ENCODE measurements around the gene P2RX2. TPM values are rescaled to one million over a fixed set of nuclear protein-coding genes. Genes with fewer than 3 reads are reported as not detected.
"Not testable (repeated sequence)": the region's sequence is repeated elsewhere in the genome, so short reads cannot be mapped to it uniquely, and the experiment has no call there.

P2RX2 gene
- total RNA-seq, 1 donor, result not detected

DNA sequence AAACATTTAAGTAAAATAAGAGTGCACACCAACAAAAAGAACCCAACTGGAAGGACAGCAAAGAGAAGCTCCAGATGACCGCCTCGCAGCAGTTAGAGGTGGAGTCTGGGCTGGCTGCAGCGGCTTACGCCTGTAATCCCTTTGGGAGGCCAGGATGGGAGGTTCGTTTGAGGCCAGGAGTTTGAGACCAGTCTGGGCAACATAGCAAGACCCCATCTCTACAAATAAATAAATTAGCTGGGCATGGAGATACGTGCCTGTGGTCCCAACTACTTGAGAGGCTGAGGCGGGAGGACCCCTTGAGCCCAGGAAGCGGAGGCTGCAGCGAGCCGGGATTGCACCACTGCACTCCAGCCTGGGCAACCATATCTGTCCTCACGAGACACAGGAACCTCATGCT, 23.4 kb upstream of the P2RX2 start:
- DNase-seq (ENCODE audit: low read depth), result no peak
- no peak overlapping the region for H3K4me3 ChIP-seq (ENCODE audit: low read depth, low read length)
- TF ChIP-seq, protein P1, sequence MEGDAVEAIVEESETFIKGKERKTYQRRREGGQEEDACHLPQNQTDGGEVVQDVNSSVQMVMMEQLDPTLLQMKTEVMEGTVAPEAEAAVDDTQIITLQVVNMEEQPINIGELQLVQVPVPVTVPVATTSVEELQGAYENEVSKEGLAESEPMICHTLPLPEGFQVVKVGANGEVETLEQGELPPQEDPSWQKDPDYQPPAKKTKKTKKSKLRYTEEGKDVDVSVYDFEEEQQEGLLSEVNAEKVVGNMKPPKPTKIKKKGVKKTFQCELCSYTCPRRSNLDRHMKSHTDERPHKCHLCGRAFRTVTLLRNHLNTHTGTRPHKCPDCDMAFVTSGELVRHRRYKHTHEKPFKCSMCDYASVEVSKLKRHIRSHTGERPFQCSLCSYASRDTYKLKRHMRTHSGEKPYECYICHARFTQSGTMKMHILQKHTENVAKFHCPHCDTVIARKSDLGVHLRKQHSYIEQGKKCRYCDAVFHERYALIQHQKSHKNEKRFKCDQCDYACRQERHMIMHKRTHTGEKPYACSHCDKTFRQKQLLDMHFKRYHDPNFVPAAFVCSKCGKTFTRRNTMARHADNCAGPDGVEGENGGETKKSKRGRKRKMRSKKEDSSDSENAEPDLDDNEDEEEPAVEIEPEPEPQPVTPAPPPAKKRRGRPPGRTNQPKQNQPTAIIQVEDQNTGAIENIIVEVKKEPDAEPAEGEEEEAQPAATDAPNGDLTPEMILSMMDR (IDR thresholded peaks at IDR 0.05; ENCODE audit: insufficient read depth, low read depth, low read length), result no peak

DNA sequence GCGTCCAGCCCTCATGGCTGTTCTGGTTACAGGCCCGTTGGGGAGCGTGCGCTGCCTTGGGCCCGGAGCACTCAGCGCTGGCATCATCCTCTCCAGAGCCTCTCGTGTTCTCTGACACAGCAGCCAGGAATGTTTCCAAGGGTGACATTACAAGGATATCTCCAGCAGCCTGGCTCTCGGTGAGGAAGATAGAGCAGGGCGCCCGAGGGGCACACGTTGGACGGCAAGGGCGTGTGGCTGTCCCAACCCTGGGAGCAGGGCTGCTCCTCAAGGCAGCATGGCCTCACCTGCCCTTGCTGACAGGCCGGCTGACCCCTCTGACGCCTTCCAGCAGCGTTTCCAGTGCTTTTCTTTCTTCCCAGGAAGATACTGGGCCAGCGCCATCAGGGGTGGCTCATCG, 22.6 kb upstream of the P2RX2 start:
- peak; percentile 56 for DNase-seq (ENCODE audit: low read depth)
- TF ChIP-seq, protein P1 (IDR thresholded peaks at IDR 0.05; ENCODE audit: insufficient read depth, low read depth, low read length), result no peak
- no peak overlapping the region for H3K4me3 ChIP-seq (ENCODE audit: low read depth, low read length)

- peak overlapping the region; percentile 50 for H3K4me3 ChIP-seq (ENCODE audit: low read depth, low read length)
- TF ChIP-seq, protein P1 (IDR thresholded peaks at IDR 0.05; ENCODE audit: insufficient read depth, low read depth, low read length), result no peak
- peak; percentile 87 for DNase-seq (ENCODE audit: low read depth)
These were observed 21.0 kb upstream of the P2RX2 start for GRCh38 chr12:132597333-132598316.

GRCh38 chr12:132599502-132599901, 19.1 kb upstream of the P2RX2 start:
- DNase-seq (ENCODE audit: low read depth); H3K4me3 ChIP-seq (ENCODE audit: low read depth, low read length): not testable (repeated sequence)

- TF ChIP-seq, protein P1 (IDR thresholded peaks at IDR 0.05; ENCODE audit: insufficient read depth, low read depth, low read length), result peak; percentile 75
- H3K4me3 ChIP-seq (ENCODE audit: low read depth, low read length), result peak overlapping the region; percentile 61
- peak; percentile 74 for DNase-seq (ENCODE audit: low read depth)
These were observed 18.2 kb upstream of the P2RX2 start for GRCh38 chr12:132600048-132601032.

DNA sequence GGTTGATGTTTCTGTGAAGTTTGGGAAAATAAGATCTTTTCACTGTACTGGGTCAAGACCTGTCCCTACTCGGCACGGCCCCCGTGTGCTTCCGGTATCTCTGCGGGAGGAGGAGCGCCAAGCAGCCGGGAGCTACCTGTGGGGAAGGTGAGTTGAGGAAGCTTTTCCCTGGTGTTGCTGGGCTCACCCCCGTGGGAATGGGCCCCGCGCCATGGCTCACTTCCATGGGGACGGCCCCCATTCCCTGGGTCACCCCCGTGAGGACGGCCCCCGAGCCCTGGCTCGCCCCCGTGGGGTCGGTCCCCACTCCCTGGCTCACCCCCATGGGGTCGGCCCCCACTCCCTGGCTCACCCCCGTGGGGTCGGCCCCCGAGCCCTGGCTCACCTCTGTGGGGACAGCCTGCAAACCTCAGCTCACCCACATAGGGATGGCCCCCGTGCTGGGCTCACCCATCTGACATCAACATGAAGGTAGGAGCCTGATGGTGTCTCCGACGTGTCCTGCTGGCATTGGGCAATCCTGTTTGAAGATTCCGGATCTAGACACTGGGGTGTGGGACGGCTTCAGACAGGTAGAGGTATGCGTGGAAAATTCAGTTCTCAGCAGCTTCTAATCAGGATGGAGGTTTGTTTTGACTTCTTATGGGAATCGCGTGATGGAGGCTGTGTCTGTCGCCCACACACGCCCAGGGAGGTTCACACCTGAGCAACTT, 17.2 kb upstream of the P2RX2 start:
- DNase-seq (ENCODE audit: low read depth), result no peak
- H3K4me3 ChIP-seq (ENCODE audit: low read depth, low read length), result no peak overlapping the region
- TF ChIP-seq, protein P1 (IDR thresholded peaks at IDR 0.05; ENCODE audit: insufficient read depth, low read depth, low read length), result no peak

All from fibroblast of villous mesenchyme (primary cell).